Midbrain (tissue), 1 donor: ENCODE data around the gene FAM170B.

Experiments used
- DNase-seq: peaks from one replicate; lab custom pipeline; 2025; lab: John Stamatoyannopoulos, UW

The FAM170B gene

GRCh38 chr10:49123981-49124950 is 9.6 kb downstream of the FAM170B start:
- DNase-seq: no peak

- DNase-seq: no peak
Measured at GRCh38 chr10:49120911-49121310, 12.9 kb downstream of the FAM170B start.

- DNase-seq: no peak
Measured at GRCh38 chr10:49119746-49120145, 14.1 kb downstream of the FAM170B start.

- no peak for DNase-seq
Measured at GRCh38 chr10:49118430-49119074, 15.3 kb downstream of the FAM170B start.

- DNase-seq: no peak
Measured at GRCh38 chr10:49117376-49118070, 16.3 kb downstream of the FAM170B start.

- DNase-seq: no peak
Measured at GRCh38 chr10:49116509-49117375, 17.1 kb downstream of the FAM170B start.

GRCh38 chr10:49115796-49116508 is 17.9 kb downstream of the FAM170B start:
- no peak for DNase-seq

GRCh38 chr10:49115015-49115795 is 18.6 kb downstream of the FAM170B start, which contains the start of gene VSTM4:
Gene VSTM4 (minus strand): TSS chr10:49115522. CDS start chr10:49115485, 37 bp downstream.
- peak; percentile 63 for DNase-seq

- no peak for DNase-seq
Measured at GRCh38 chr10:49114718-49115014, 19.2 kb downstream of the FAM170B start.

GRCh38 chr10:49113741-49114141 is 20.1 kb downstream of the FAM170B start:
- DNase-seq: no peak

- DNase-seq: no peak
Measured at GRCh38 chr10:49112851-49113250, 21.0 kb downstream of the FAM170B start.

- no peak for DNase-seq
Measured at GRCh38 chr10:49112098-49112497, 21.7 kb downstream of the FAM170B start.

GRCh38 chr10:49111320-49111698 is 22.5 kb downstream of the FAM170B start:
- DNase-seq: no peak

GRCh38 chr10:49110684-49111319 is 23.0 kb downstream of the FAM170B start:
- no peak for DNase-seq

- no peak for DNase-seq
Measured at GRCh38 chr10:49109669-49110340, 24.0 kb downstream of the FAM170B start.

GRCh38 chr10:49108656-49109055 is 25.2 kb downstream of the FAM170B start:
- no peak for DNase-seq

- DNase-seq: no peak
Measured at GRCh38 chr10:49107887-49108267, 25.9 kb downstream of the FAM170B start.

- DNase-seq: no peak
Measured at GRCh38 chr10:49107111-49107886, 26.5 kb downstream of the FAM170B start.
